CD14-positive monocyte (primary cell): ENCODE data around the gene SLC22A14. TPM values are rescaled to one million over a fixed set of nuclear protein-coding genes. Genes with fewer than 3 reads are reported as not detected.

ENCODE experiments used
- DNase-seq, 3 donors: peaks; one replicate each; pipeline ENCODE4 v3.0.0-alpha.2; 2011 to 2022
- H2AFZ ChIP-seq: 2 replicates; pipeline ENCODE4 v1.6.0; 2012; ENCODE audit warnings: mild to moderate bottlenecking, low read depth, low read length, inconsistent platforms; ENCODE audit not compliant: insufficient read depth, poor library complexity, severe bottlenecking
- H3K27ac ChIP-seq, 2 donors: 1 replicate in 1 of 2; 2 replicates in 1 of 2; pipeline ENCODE4 v1.5.1; 2012 to 2013; ENCODE audit warnings: low read length in 2 of 2, control low read depth in 1 of 2, inconsistent platforms in 1 of 2, low read depth in 1 of 2, mild to moderate bottlenecking in 1 of 2
- H3K27me3 ChIP-seq, 2 donors: one replicate each; pipeline versions ENCODE4 v1.6.0 to v1.6.1; 2011 to 2013; ENCODE audit warnings: low read length in 2 of 2; ENCODE audit not compliant: control insufficient read depth in 2 of 2, insufficient read depth in 2 of 2
- H3K36me3 ChIP-seq, 2 donors: replicated peaks in 1 of 2; 1 replicate in 1 of 2; 2 replicates in 1 of 2; pipeline versions ENCODE4 v1.5.1 to v1.6.1; 2012 to 2013; ENCODE audit warnings: low read length in 2 of 2, control low read depth in 1 of 2, inconsistent platforms in 1 of 2, mild to moderate bottlenecking in 1 of 2; ENCODE audit not compliant: insufficient read depth in 2 of 2, control insufficient read depth in 1 of 2
- H3K4me1 ChIP-seq, 2 donors: 1 replicate in 1 of 2; 2 replicates in 1 of 2; pipeline versions ENCODE4 v1.5.1 to v1.6.1; 2012 to 2013; ENCODE audit warnings: low read length in 2 of 2, control low read depth in 1 of 2, inconsistent platforms in 1 of 2, mild to moderate bottlenecking in 1 of 2, moderate library complexity in 1 of 2; ENCODE audit not compliant: insufficient read depth in 2 of 2, control insufficient read depth in 1 of 2
- H3K4me2 ChIP-seq: replicated peaks from 2 replicates; pipeline ENCODE3; 2012; ENCODE audit warnings: low read length, moderate library complexity, mild to moderate bottlenecking; ENCODE audit not compliant: poor library complexity, severe bottlenecking; ENCODE audit errors: extremely low read depth
- H3K4me3 ChIP-seq, 3 experiments: fragments of 200-600 bp in 1 of 3; sonication (generic) in 1 of 3; replicated peaks in 1 of 3; 1 replicate in 2 of 3; 2 replicates in 1 of 3; pipeline ENCODE4 v1.5.1; 2011 to 2013; ENCODE audit warnings: low read length in 3 of 3, mild to moderate bottlenecking in 3 of 3, control low read depth in 2 of 3, low read depth in 2 of 3, inconsistent platforms in 1 of 3, moderate library complexity in 1 of 3
- H3K79me2 ChIP-seq: 2 replicates; pipeline ENCODE4 v1.6.0; 2012; ENCODE audit warnings: mild to moderate bottlenecking, control low read depth, inconsistent platforms, low read length, moderate library complexity; ENCODE audit not compliant: insufficient read depth
- H3K9ac ChIP-seq: 2 replicates; pipeline ENCODE4 v1.6.0; 2017; ENCODE audit warnings: low read length, mild to moderate bottlenecking; ENCODE audit not compliant: insufficient read depth, poor library complexity, severe bottlenecking
- H3K9me3 ChIP-seq, 2 donors: replicated peaks in 1 of 2; 1 replicate in 1 of 2; 2 replicates in 1 of 2; pipeline versions ENCODE4 v1.5.1 to v1.6.1; 2012 to 2013; ENCODE audit warnings: low read length in 2 of 2, control low read depth in 1 of 2; ENCODE audit not compliant: control insufficient read depth in 1 of 2, insufficient read depth in 1 of 2
- H4K20me1 ChIP-seq: 2 replicates; pipeline ENCODE4 v1.6.0; 2012; ENCODE audit warnings: mild to moderate bottlenecking, low read length, control low read depth, moderate library complexity; ENCODE audit not compliant: insufficient read depth
- H3K27ac Mint-ChIP-seq, 7 donors: one replicate each; pipeline ENCODE4 v1.8.0; 2020; ENCODE audit warnings: mild to moderate bottlenecking in 7 of 7, mixed read lengths in 7 of 7, moderate library complexity in 6 of 7, inconsistent platforms in 2 of 7
- H3K27me3 Mint-ChIP-seq, 3 donors: one replicate each; pipeline ENCODE4 v1.8.0; 2021 to 2022; ENCODE audit warnings: low read depth in 3 of 3, mild to moderate bottlenecking in 3 of 3, mixed read lengths in 3 of 3, moderate library complexity in 3 of 3, inconsistent platforms in 1 of 3
- H3K36me3 Mint-ChIP-seq, 2 donors: one replicate each; pipeline ENCODE4 v1.8.0; 2020; ENCODE audit warnings: mixed read lengths in 2 of 2, inconsistent platforms in 1 of 2, mild to moderate bottlenecking in 1 of 2
- H3K4me1 Mint-ChIP-seq: one replicate; pipeline ENCODE4 v1.8.0; 2020; ENCODE audit warnings: mild to moderate bottlenecking, mixed read lengths
- H3K4me3 Mint-ChIP-seq, 2 donors: one replicate each; pipeline ENCODE4 v1.8.0; 2020; ENCODE audit warnings: mild to moderate bottlenecking in 2 of 2, mixed read lengths in 2 of 2, moderate library complexity in 1 of 2
- H3K9me3 Mint-ChIP-seq, 7 donors: one replicate each; pipeline ENCODE4 v1.8.0; 2020 to 2022; ENCODE audit warnings: mixed read lengths in 7 of 7, mild to moderate bottlenecking in 6 of 7, moderate library complexity in 6 of 7, inconsistent platforms in 2 of 7
- CTCF ChIP-seq: fragments of 200-600 bp; IDR thresholded peaks from one replicate; pipeline ENCODE4 v1.8.0; 2022; ENCODE audit warnings: antibody characterized with exemption, mild to moderate bottlenecking
- WGBS: methylation state at CpG from one replicate; pipeline ENCODE4 v1.1.5; 2013; ENCODE audit warnings: missing lambda C conversion rate; ENCODE audit not compliant: insufficient coverage; 5-methylcytosine and 5-hydroxymethylcytosine counted together
- intact Hi-C, 2 donors: fragments of 100-400 bp; cut with micrococcal nuclease; formaldehyde crosslinking; loops; one replicate each; pipeline versions ENCODE4 v1.15.0 to v1.15.1; 2023
- polyA plus RNA-seq, 3 donors: library from polyadenylated mRNA; depleted of rRNA in 1 of 3; unstranded in 2 of 3; stranded (reverse) in 1 of 3; fragments of 300-500 nt in 2 of 3; fragments of >200 nt in 1 of 3; fragmentation: Illumina TruSeq in 2 of 3; gene quantifications; 1 replicate in 2 of 3; 2 replicates in 1 of 3; pipeline ENCODE4 v1.2.3, GENCODE V29; 2012 to 2021

The SLC22A14 gene
- polyA plus RNA-seq, 3 donors, result 0.45 TPM; not detected in 2

- H3K4me1 ChIP-seq, result peaks cover 19 to 20% of the 10 kb centered on the region in 2 donors
- no peaks in the 10 kb centered on the region for H3K9me3 ChIP-seq
- peak; percentile 25 to 42 (median 34) for DNase-seq
- TF ChIP-seq CTCF, result no peak
- Mint-ChIP-seq H3K4me1 (peaks cover 19% of the 10 kb centered on the region), H3K27me3 (peaks cover 0 to 4% (median 3%) of the 10 kb centered on the region in 3 donors), H3K9me3 (no peaks in the 10 kb centered on the region), H3K36me3 (peaks cover 0 to 5% of the 10 kb centered on the region in 2 donors), H3K4me3 (peak overlapping the region; percentile 74 to 85), H3K27ac (peak overlapping the region; percentile 40 to 84 (median 77))
- peak overlapping the region; percentile 25 to 71 (median 69) for H3K4me3 ChIP-seq
- H3K9ac ChIP-seq, result no peak overlapping the region
- H3K4me2 ChIP-seq, result peak overlapping the region; percentile 76
- peak overlapping the region; percentile 74 for H2AFZ ChIP-seq
- H3K27me3 ChIP-seq, result no peaks in the 10 kb centered on the region
- H3K36me3 ChIP-seq, result no peaks in the 10 kb centered on the region
- H3K79me2 ChIP-seq, result no peaks in the 10 kb centered on the region
- no peaks in the 10 kb centered on the region for H4K20me1 ChIP-seq
- intact Hi-C loops, result no loop called here
- 15% methylated on average over 2 of the region's 5 CpGs for WGBS
- H3K27ac ChIP-seq, result peak overlapping the region in 1 of 2 donors; percentile 75
Observed at GRCh38 chr3:38268087-38268486, 14.0 kb upstream of the SLC22A14 start.

- Histone ChIP-seq H3K4me2 (peak overlapping the region; percentile 76), H3K4me3 (peak overlapping the region; percentile 25 to 71 (median 69)), H2AFZ (peak overlapping the region; percentile 74), H3K27me3 (no peaks in the 10 kb centered on the region), H3K9me3 (no peaks in the 10 kb centered on the region), H3K9ac (no peak overlapping the region), H3K36me3 (no peaks in the 10 kb centered on the region), H3K4me1 (peaks cover 19 to 20% of the 10 kb centered on the region in 2 donors), H3K27ac (peak overlapping the region in 1 of 2 donors; percentile 75), H4K20me1 (no peaks in the 10 kb centered on the region), H3K79me2 (no peaks in the 10 kb centered on the region)
- Mint-ChIP-seq H3K4me3 (peak overlapping the region; percentile 74 to 85), H3K27ac (peak overlapping the region; percentile 13 to 86 (median 74)), H3K36me3 (peaks cover 0 to 5% of the 10 kb centered on the region in 2 donors), H3K9me3 (no peaks in the 10 kb centered on the region), H3K27me3 (peaks cover 0 to 4% (median 3%) of the 10 kb centered on the region in 3 donors), H3K4me1 (peaks cover 19% of the 10 kb centered on the region)
- no CpG with 5 or more reads among the region's 1 CpG for WGBS
- intact Hi-C loops, result no loop called here
- DNase-seq, result peak; percentile 32 to 64 (median 47)
- TF ChIP-seq CTCF, result no peak
Observed at GRCh38 chr3:38268522-38268921, 13.6 kb upstream of the SLC22A14 start.
